H1 (cell line): ENCODE measurements around the gene FCRL6. TPM values are rescaled to one million over a fixed set of nuclear protein-coding genes. Genes with fewer than 3 reads are reported as not detected.

ENCODE experiments used
- CTCF ChIA-PET: fragments of 300-600 bp; sonication (Branson Sonifier 250); formaldehyde crosslinking; loops from one replicate; lab custom pipeline; 2021; ENCODE audit not compliant: partially characterized antibody; lab: Charles Lee
- POLR2A ChIA-PET: fragments of 300-600 bp; sonication (Branson Sonifier 250); formaldehyde crosslinking; loops from one replicate; lab custom pipeline; 2021; ENCODE audit warnings: inconsistent platforms; ENCODE audit not compliant: partially characterized antibody; lab: Charles Lee
- DNase-seq, 2 experiments: peaks; one replicate each; pipeline versions ENCODE4 v3.0.0 to v3.0.0-alpha.2; 2010 to 2022; ENCODE audit warnings: low spot score in 2 of 2, low read depth in 1 of 2, mixed read lengths in 1 of 2
- FAIRE-seq: peaks from 2 replicates; lab custom pipeline; 2011; peaks lifted over from hg19 to GRCh38; lab: Jason Lieb, UNC
- H2AFZ ChIP-seq: 2 replicates; pipeline ENCODE4 v1.8.1; 2012; ENCODE audit warnings: low read length, inconsistent platforms
- H2AK5ac ChIP-seq: 2 replicates; pipeline ENCODE4 v1.6.1; 2013; ENCODE audit warnings: low read depth, low read length
- H2BK120ac ChIP-seq: replicated peaks from 2 replicates; pipeline ENCODE3; 2013; ENCODE audit warnings: low read depth, low read length, inconsistent platforms
- H2BK12ac ChIP-seq: 2 replicates; pipeline ENCODE4 v1.6.1; 2013; ENCODE audit warnings: low read depth, low read length
- H2BK15ac ChIP-seq: 2 replicates; pipeline ENCODE4 v1.6.1; 2013; ENCODE audit warnings: low read length
- H2BK20ac ChIP-seq: 2 replicates; pipeline ENCODE4 v1.6.1; 2013; ENCODE audit warnings: low read length
- H2BK5ac ChIP-seq: 2 replicates; pipeline ENCODE4 v1.6.1; 2013; ENCODE audit warnings: low read depth, low read length
- H3K14ac ChIP-seq: 2 replicates; pipeline ENCODE4 v1.6.1; 2013; ENCODE audit warnings: inconsistent platforms; ENCODE audit not compliant: insufficient read length
- H3K18ac ChIP-seq: 2 replicates; pipeline ENCODE4 v1.6.1; 2013; ENCODE audit warnings: low read length; ENCODE audit errors: extremely low read depth
- H3K23ac ChIP-seq: 2 replicates; pipeline ENCODE4 v1.6.1; 2013; ENCODE audit warnings: inconsistent platforms; ENCODE audit not compliant: insufficient read length
- H3K23me2 ChIP-seq: 2 replicates; pipeline ENCODE4 v1.6.1; 2013; ENCODE audit warnings: low read depth, low read length
- H3K27ac ChIP-seq: 2 replicates; pipeline ENCODE4 v1.6.1; 2011; ENCODE audit warnings: low read depth, low read length, inconsistent platforms
- H3K27me3 ChIP-seq, 4 experiments: replicated peaks in 1 of 4; 1 replicate in 1 of 4; 2 replicates in 3 of 4; pipeline versions ENCODE4 v1.6.1 to v1.8.1; 2011 to 2013; ENCODE audit warnings: low read length in 3 of 4, mild to moderate bottlenecking in 3 of 4, inconsistent platforms in 2 of 4, mixed read lengths in 2 of 4, moderate library complexity in 1 of 4; ENCODE audit not compliant: control insufficient read depth in 3 of 4, insufficient read depth in 3 of 4; ENCODE audit errors: extremely low read depth in 1 of 4
- H3K36me3 ChIP-seq, 4 experiments: 2 replicates each; pipeline versions ENCODE4 v1.6.1 to v1.8.1; 2011 to 2013; ENCODE audit warnings: mild to moderate bottlenecking in 4 of 4, low read length in 3 of 4, moderate library complexity in 2 of 4, control low read depth in 1 of 4, inconsistent platforms in 1 of 4; ENCODE audit not compliant: insufficient read depth in 4 of 4, control insufficient read depth in 2 of 4
- H3K4ac ChIP-seq: replicated peaks from 2 replicates; pipeline ENCODE3; 2013; ENCODE audit warnings: low read length, low read depth, mixed read lengths, inconsistent platforms; ENCODE audit not compliant: insufficient read length
- H3K4me1 ChIP-seq, 4 experiments: replicated peaks in 1 of 4; 1 replicate in 1 of 4; 2 replicates in 3 of 4; pipeline versions ENCODE4 v1.6.1 to v1.8.1; 2011 to 2013; ENCODE audit warnings: low read length in 3 of 4, inconsistent platforms in 2 of 4, mixed read lengths in 1 of 4; ENCODE audit not compliant: insufficient read depth in 4 of 4, control insufficient read depth in 3 of 4
- H3K4me2 ChIP-seq, 2 experiments: 2 replicates each; pipeline versions ENCODE4 v1.6.1 to v1.8.1; 2011 to 2013; ENCODE audit warnings: low read depth in 2 of 2, low read length in 2 of 2, control low read depth in 1 of 2, inconsistent platforms in 1 of 2, mild to moderate bottlenecking in 1 of 2; ENCODE audit not compliant: insufficient read depth in 1 of 2
- H3K4me3 ChIP-seq, 4 experiments: fragments of 200-600, 300-600 bp in 1 of 4; sonication (generic), shearing (Covaris generic), sonication (Bioruptor Twin) in 1 of 4; 2 replicates each; pipeline versions ENCODE4 v1.5.1 to v1.8.1; 2011 to 2016; ENCODE audit warnings: low read length in 4 of 4, low read depth in 3 of 4, control low read depth in 2 of 4, inconsistent platforms in 2 of 4, mild to moderate bottlenecking in 2 of 4, mixed read lengths in 1 of 4, moderate library complexity in 1 of 4; ENCODE audit not compliant: insufficient read depth in 2 of 4; ENCODE audit errors: extremely low read depth in 1 of 4
- H3K56ac ChIP-seq: replicated peaks from 2 replicates; pipeline ENCODE3; 2013; ENCODE audit warnings: low read depth, mild to moderate bottlenecking, mixed read lengths, low read length, inconsistent platforms; ENCODE audit not compliant: insufficient read length
- H3K79me1 ChIP-seq: 2 replicates; pipeline ENCODE4 v1.6.1; 2013; ENCODE audit warnings: low read depth, low read length, control low read depth
- H3K79me2 ChIP-seq, 2 experiments: 2 replicates each; pipeline versions ENCODE4 v1.6.1 to v1.8.1; 2012 to 2013; ENCODE audit warnings: low read length in 2 of 2, mild to moderate bottlenecking in 2 of 2, inconsistent platforms in 1 of 2; ENCODE audit not compliant: insufficient read depth in 2 of 2, control insufficient read depth in 1 of 2
- H3K9ac ChIP-seq, 4 experiments: replicated peaks in 1 of 4; 1 replicate in 1 of 4; 2 replicates in 3 of 4; pipeline versions ENCODE4 v1.6.1 to v1.8.1; 2011 to 2013; ENCODE audit warnings: low read depth in 3 of 4, low read length in 3 of 4, control low read depth in 2 of 4, mild to moderate bottlenecking in 2 of 4, moderate library complexity in 2 of 4, inconsistent platforms in 1 of 4; ENCODE audit errors: extremely low read depth in 1 of 4
- H3K9me3 ChIP-seq, 2 experiments: 2 replicates each; pipeline versions ENCODE4 v1.6.1 to v1.8.1; 2012 to 2013; ENCODE audit warnings: mild to moderate bottlenecking in 2 of 2, moderate library complexity in 2 of 2, control low read depth in 1 of 2, inconsistent platforms in 1 of 2, low read depth in 1 of 2, low read length in 1 of 2, mixed read lengths in 1 of 2; ENCODE audit not compliant: insufficient read depth in 2 of 2
- H4K20me1 ChIP-seq, 2 experiments: replicated peaks in 1 of 2; 2 replicates each; pipeline versions ENCODE3 to v1.8.1; 2011 to 2013; ENCODE audit warnings: inconsistent platforms in 2 of 2, low read length in 2 of 2, mild to moderate bottlenecking in 1 of 2; ENCODE audit not compliant: insufficient read depth in 2 of 2, control insufficient read depth in 1 of 2
- H4K5ac ChIP-seq: 2 replicates; pipeline ENCODE4 v1.6.1; 2013; ENCODE audit warnings: low read length, low read depth, mixed read lengths, inconsistent platforms; ENCODE audit not compliant: insufficient read length
- H4K8ac ChIP-seq: 2 replicates; pipeline ENCODE4 v1.8.0; 2013; ENCODE audit warnings: mild to moderate bottlenecking, moderate library complexity, low read length, inconsistent platforms; ENCODE audit not compliant: insufficient read depth; ENCODE audit errors: extremely low read depth
- H4K91ac ChIP-seq: replicated peaks from 2 replicates; pipeline ENCODE3; 2013; ENCODE audit warnings: low read length, mixed read lengths, inconsistent platforms; ENCODE audit not compliant: insufficient read length
- CTBP2 ChIP-seq: IDR thresholded peaks from 2 replicates; pipeline ENCODE4 v1.7.0; 2011; ENCODE audit warnings: borderline replicate concordance, mild to moderate bottlenecking, moderate library complexity, mixed read lengths, low read length; ENCODE audit not compliant: insufficient read depth, insufficient read length
- EZH2 ChIP-seq: fragments of 200-600 bp; sonication (generic); IDR thresholded peaks from 2 replicates; pipeline ENCODE4 v1.7.1; 2012; ENCODE audit warnings: low read depth, mild to moderate bottlenecking, moderate library complexity, low read length, inconsistent platforms; ENCODE audit not compliant: severe bottlenecking
- RBBP5 ChIP-seq: IDR thresholded peaks from 2 replicates; pipeline ENCODE4 v1.7.1; 2012; ENCODE audit warnings: low read depth, mild to moderate bottlenecking, inconsistent platforms, low read length, moderate library complexity, borderline replicate concordance
- SP1 ChIP-seq: IDR thresholded peaks from 2 replicates; pipeline ENCODE4 v1.6.1; 2011; ENCODE audit warnings: low read depth, low read length
- SP4 ChIP-seq: IDR thresholded peaks from 2 replicates; pipeline ENCODE4 v1.6.1; 2012; ENCODE audit warnings: low read length, inconsistent platforms
- TAF1 ChIP-seq: IDR thresholded peaks from 2 replicates; pipeline ENCODE4 v1.6.1; 2011; ENCODE audit warnings: mild to moderate bottlenecking, low read depth, low read length
- YY1 ChIP-seq: IDR thresholded peaks from 2 replicates; pipeline ENCODE4 v1.6.1; 2011; ENCODE audit warnings: low read depth, mild to moderate bottlenecking, low read length
- WGBS, 2 experiments: shearing (Covaris generic) in 1 of 2; methylation state at CpG; one replicate each; pipeline versions ENCODE4 v1.1.6 to v1.1.7; 2013 to 2015; ENCODE audit warnings: low lambda C conversion rate in 2 of 2, mixed read lengths in 2 of 2, inconsistent platforms in 1 of 2, low coverage in 1 of 2, missing lambda C conversion rate in 1 of 2; ENCODE audit not compliant: insufficient replicate concordance in 2 of 2, insufficient coverage in 1 of 2, insufficient read length in 1 of 2; ENCODE audit errors: extremely low coverage in 1 of 2, missing lambda C conversion rate in 1 of 2; 5-methylcytosine and 5-hydroxymethylcytosine counted together
- polyA plus RNA-seq, 7 experiments: library from polyadenylated mRNA; depleted of rRNA in 3 of 7; stranded (reverse) in 5 of 7; unstranded in 2 of 7; fragments of >200 nt in 5 of 7; fragments of 200-250 nt in 2 of 7; gene quantifications; 1 replicate in 5 of 7; 2 replicates in 1 of 7; 4 replicates in 1 of 7; pipeline versions ENCODE4 v1.2.1 to v1.2.3, GENCODE V29; 2011 to 2013; ENCODE audit warnings: missing spikeins in 2 of 7, mixed read lengths in 2 of 7
- total RNA-seq: library from RNA; stranded (reverse); fragmentation: NEBNext Ultra II Directional; extraction: Animal tissue kit (Norgen Biotek cat#: 25700); gene quantifications from 2 replicates; pipeline ENCODE4 v1.2.1, GENCODE V29; 2021

The FCRL6 gene
- total and polyA plus RNA-seq, 2 of the 8 experiments (the other 6 are each of a cell fraction or from before 2014, with no cell fraction given): not detected

DNA sequence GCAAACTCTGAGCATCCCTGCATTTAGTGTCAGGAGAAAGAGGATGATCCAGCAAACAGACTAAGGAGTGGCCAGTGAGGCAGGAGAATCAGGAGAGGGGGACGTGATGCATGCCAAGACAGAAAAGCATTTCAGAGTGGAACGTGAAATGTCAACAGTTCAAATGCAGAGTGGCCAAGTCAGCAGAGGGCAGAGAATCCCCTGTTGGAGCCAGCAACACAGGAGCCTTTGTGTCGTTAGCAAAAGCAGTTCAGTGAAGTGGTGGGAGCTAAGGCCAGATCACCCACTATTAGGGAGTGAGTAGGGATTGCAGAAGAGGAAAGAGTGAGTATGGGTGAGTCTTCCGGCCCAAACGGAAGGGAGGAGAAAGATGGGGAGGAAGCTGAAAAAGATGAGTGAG, 6.6 kb upstream of the FCRL6 start:
- Histone ChIP-seq H2BK15ac (peak overlapping the region; percentile 76; the same call in 1 of the 2 replicates), H3K4me3 (no peak overlapping the region), H3K36me3 (no peaks in the 10 kb centered on the region), H2BK20ac (no peak overlapping the region), H3K4ac (no peak overlapping the region), H3K9ac (no peak overlapping the region), H3K56ac (no peak overlapping the region), H3K27me3 (no peaks in the 10 kb centered on the region), H3K4me2 (no peak overlapping the region), H4K20me1 (no peaks in the 10 kb centered on the region), H2BK120ac (no peak overlapping the region), H4K8ac (no peak overlapping the region), H2AFZ (peak overlapping the region; percentile 1; the same call in 1 of the 2 replicates), H4K5ac (no peak overlapping the region), H3K23ac (no peak overlapping the region), H3K9me3 (no peaks in the 10 kb centered on the region), H3K18ac (no peak overlapping the region), H3K4me1 (no peaks in the 10 kb centered on the region), H3K14ac (no peak overlapping the region), H3K79me2 (no peaks in the 10 kb centered on the region), H3K79me1 (no peaks in the 10 kb centered on the region), H3K23me2 (no peaks in the 10 kb centered on the region; the same call in 1 of the 2 replicates), H4K91ac (no peak overlapping the region), H2BK12ac (no peak overlapping the region), H2AK5ac (no peak overlapping the region), H3K27ac (no peak overlapping the region), H2BK5ac (no peak overlapping the region)
- ChIA-PET POLR2A (interaction anchor here (0.6 to 1.3 kb wide), 2 partner anchors 12 to 83 kb away, joined by 3 read pairs; no protein-coding TSS in a partner anchor), CTCF (interaction anchor here (1.1 to 26.0 kb wide), 8 partner anchors 12 to 580 kb away, joined by 3 to 645 read pairs (median 6); no protein-coding TSS in a partner anchor)
- 63% methylated on average over 5 of the region's 5 CpGs; no CpG with 5 or more reads in 1 of the 2 experiments for WGBS, 2 experiments
- FAIRE-seq (no peak), DNase-seq (no peak)
- TF ChIP-seq RBBP5 (no peak), CTBP2 (no peak), SP1 (no peak), TAF1 (no peak), SP4 (no peak), YY1 (no peak), EZH2 (no peak)
